Activated T-helper 2 cell treated with anti-CD3 and anti-CD28 coated beads, Interferon-gamma antibody, Interleukin-2, Interleukin-4, amounts not matched to agents 10 μg/mL and 5 μg/mL and 100 μg/mL, durations not matched to agents 14 hours and 24 hours and 36 hours (primary cell): ENCODE results near the gene DAP3. TPM values are rescaled to one million over a fixed set of nuclear protein-coding genes. Genes with fewer than 3 reads are reported as not detected.
"Not testable (repeated sequence)": the region's sequence is repeated elsewhere in the genome, so short reads cannot be mapped to it uniquely, and the experiment has no call there.

Source experiments
- DNase-seq: peaks from one replicate; pipeline ENCODE4 v3.0.0; 2021; ENCODE audit warnings: low spot score
- H3K27ac Mint-ChIP-seq: one replicate; pipeline ENCODE4 v1.8.0; 2021; ENCODE audit warnings: mixed read lengths
- H3K27me3 Mint-ChIP-seq: one replicate; pipeline ENCODE4 v1.8.0; 2021; ENCODE audit warnings: low read depth, mixed read lengths
- H3K36me3 Mint-ChIP-seq: one replicate; pipeline ENCODE4 v1.8.0; 2021; ENCODE audit warnings: low read depth, mixed read lengths
- H3K4me1 Mint-ChIP-seq: one replicate; pipeline ENCODE4 v1.8.0; 2021; ENCODE audit warnings: low read depth, mixed read lengths
- H3K4me3 Mint-ChIP-seq: one replicate; pipeline ENCODE4 v1.8.0; 2021; ENCODE audit warnings: low read depth, mild to moderate bottlenecking, moderate library complexity, mixed read lengths
- H3K9me3 Mint-ChIP-seq: one replicate; pipeline ENCODE4 v1.8.0; 2021; ENCODE audit warnings: mixed read lengths
- intact Hi-C: fragments of 100-400 bp; cut with micrococcal nuclease; formaldehyde crosslinking; loops from one replicate; pipeline ENCODE4 v1.15.1; 2023
- total RNA-seq: library from RNA; stranded (reverse); gene quantifications from 2 replicates; pipeline ENCODE4 v1.2.3, GENCODE V29; 2022

Gene DAP3
- 172 and 187 TPM in 2 replicates for total RNA-seq

GRCh38 chr1:155689081-155689607, at the start of gene DAP3:
Gene DAP3, plus strand, starts transcription at chr1:155689091. Its CDS starts 20,689 bp downstream, at chr1:155709780.
- H3K4me1 Mint-ChIP-seq: peaks cover 49% of the 10 kb centered on the region
- H3K27ac Mint-ChIP-seq: peak within 1 kb of the TSS; percentile 96
- not testable (repeated sequence) for DNase-seq, H3K27me3 Mint-ChIP-seq
- peaks cover 12% of the 10 kb centered on the region for H3K9me3 Mint-ChIP-seq
- H3K36me3 Mint-ChIP-seq: peaks cover 64% of the 10 kb centered on the region
- peak within 1 kb of the TSS; percentile 97 for H3K4me3 Mint-ChIP-seq
- intact Hi-C loops: loop anchor here (2.0 to 5.0 kb wide), 2 partner anchors 126 to 447 kb away; partner anchors contain the start of gene ASH1L

DNA sequence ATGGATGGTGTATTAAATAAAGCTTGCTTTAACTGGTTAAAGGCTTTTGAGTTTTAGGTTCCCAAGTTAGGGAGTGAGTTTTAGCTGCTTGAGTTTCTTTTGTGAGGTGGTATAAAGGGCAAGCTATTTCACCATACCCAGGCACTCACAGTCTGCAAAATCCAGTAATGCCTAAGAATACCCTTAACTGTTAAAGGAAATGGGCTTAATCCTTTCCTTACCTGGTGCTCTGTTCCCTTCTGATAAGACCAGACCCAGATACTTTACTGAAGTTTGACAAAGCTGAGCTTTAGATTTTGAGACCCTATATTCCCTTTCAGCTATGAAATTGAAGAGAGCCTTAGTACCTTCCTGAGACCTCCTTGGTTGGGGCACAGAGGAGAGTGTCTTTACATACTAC, 48.5 kb upstream of the DAP3 start:
- intact Hi-C loops: no loop called here
- peaks cover 22% of the 10 kb centered on the region for H3K9me3 Mint-ChIP-seq

DNA sequence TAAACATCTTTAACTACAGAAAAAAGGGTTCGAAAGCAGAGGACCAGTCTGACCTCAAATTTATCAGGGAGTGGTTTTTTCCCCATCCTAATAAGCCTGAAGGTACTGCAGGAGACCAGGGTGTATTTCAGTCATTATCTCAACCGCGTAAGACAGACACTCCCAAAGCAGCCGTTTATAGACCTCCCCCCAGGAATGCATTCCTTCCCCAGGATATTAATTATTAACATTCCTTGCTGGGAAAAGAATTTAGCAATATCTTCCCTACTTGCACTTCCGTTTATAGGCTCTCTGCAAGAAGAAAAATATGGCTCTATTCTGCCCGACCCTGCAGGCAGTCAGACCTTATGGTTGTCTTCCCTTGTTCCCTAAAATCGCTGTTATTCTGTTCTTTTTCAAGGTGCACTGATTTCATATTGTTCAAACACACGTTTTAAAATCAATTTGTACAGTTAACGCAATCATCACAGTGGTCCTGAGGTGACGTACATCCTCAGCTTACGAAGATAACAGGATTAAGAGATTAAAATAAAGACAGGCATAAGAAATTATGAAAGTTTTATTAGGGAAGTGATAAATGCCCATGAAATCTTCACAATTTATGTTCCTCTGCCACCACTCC, 46.2 kb upstream of the DAP3 start:
- H3K27ac Mint-ChIP-seq, H3K4me3 Mint-ChIP-seq, H3K27me3 Mint-ChIP-seq, H3K4me1 Mint-ChIP-seq, intact Hi-C loops, H3K36me3 Mint-ChIP-seq, DNase-seq: not testable (repeated sequence)
- peaks cover 22% of the 10 kb centered on the region for H3K9me3 Mint-ChIP-seq

More for the DNA sequence above, 48.5 kb upstream of the DAP3 start:
- Mint-ChIP-seq H3K4me3 (no peak overlapping the region), H3K36me3 (peaks cover 4% of the 10 kb centered on the region), H3K4me1 (peaks cover 15% of the 10 kb centered on the region), H3K27ac (no peak overlapping the region), H3K27me3 (no peaks in the 10 kb centered on the region)
- no peak for DNase-seq

DNA sequence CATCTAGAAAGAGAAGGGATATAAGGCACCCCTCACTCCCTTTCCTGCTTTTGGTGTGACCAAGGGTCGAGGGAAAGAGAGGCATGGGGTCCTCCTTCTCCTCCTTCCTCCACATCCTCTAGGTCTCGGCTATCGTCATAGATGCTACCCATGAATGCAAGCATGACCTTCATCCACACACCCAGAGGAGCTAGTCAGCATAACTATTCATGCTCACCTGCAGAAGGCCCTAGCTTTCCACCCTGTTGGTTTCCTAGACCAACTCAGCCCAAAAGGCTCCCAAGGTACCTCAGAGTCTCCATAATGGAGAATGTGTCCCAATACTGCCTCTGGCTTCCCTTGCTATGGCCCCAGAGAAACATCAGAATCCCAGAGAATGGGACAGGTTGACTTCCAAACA, 45.7 kb upstream of the DAP3 start:
- Mint-ChIP-seq H3K27me3 (no peaks in the 10 kb centered on the region), H3K27ac (no peak overlapping the region), H3K4me3 (no peak overlapping the region), H3K36me3 (peaks cover 4% of the 10 kb centered on the region), H3K4me1 (no peaks in the 10 kb centered on the region), H3K9me3 (peaks cover 22% of the 10 kb centered on the region)
- DNase-seq: no peak
- intact Hi-C loops: no loop called here

GRCh38 chr1:155645034-155645598, 43.8 kb upstream of the DAP3 start:
- no peak overlapping the region for H3K4me3 Mint-ChIP-seq
- H3K27ac Mint-ChIP-seq: no peak overlapping the region
- peaks cover 2% of the 10 kb centered on the region for H3K4me1 Mint-ChIP-seq

DNA sequence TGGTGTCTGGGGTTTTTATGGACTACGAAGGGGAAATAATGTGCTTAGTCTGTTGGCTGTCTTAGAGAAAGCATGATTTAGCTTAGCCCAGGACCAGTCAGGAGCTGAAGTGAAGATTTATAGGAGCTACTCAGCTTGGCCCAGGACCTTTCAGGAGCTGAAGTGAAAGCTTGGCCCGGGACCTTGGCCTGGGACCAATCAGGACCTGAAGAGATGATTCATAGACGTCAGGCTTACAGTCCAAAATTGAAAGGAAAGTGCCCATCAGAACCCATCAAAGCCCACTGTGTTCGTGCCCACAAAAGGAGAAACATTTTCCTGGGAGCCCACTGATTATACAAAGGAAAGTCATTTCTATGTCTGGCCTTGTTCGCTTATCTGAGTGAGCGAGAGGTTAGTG, 43.2 kb upstream of the DAP3 start:
- H3K27ac Mint-ChIP-seq: no peak overlapping the region
- H3K4me3 Mint-ChIP-seq: no peak overlapping the region
- no peak for DNase-seq
- H3K9me3 Mint-ChIP-seq: peaks cover 22% of the 10 kb centered on the region
- H3K27me3 Mint-ChIP-seq: no peaks in the 10 kb centered on the region
- peaks cover 2% of the 10 kb centered on the region for H3K4me1 Mint-ChIP-seq
- H3K36me3 Mint-ChIP-seq: peaks cover 4% of the 10 kb centered on the region
- intact Hi-C loops: no loop called here

More at GRCh38 chr1:155645034-155645598, 43.8 kb upstream of the DAP3 start:
- H3K36me3 Mint-ChIP-seq: peaks cover 4% of the 10 kb centered on the region
- H3K27me3 Mint-ChIP-seq: no peaks in the 10 kb centered on the region
- peaks cover 22% of the 10 kb centered on the region for H3K9me3 Mint-ChIP-seq
- intact Hi-C loops: no loop called here
- no peak for DNase-seq

GRCh38 chr1:155646307-155646706, 42.6 kb upstream of the DAP3 start:
- intact Hi-C loops: no loop called here
- H3K9me3 Mint-ChIP-seq: peaks cover 21% of the 10 kb centered on the region
- DNase-seq: no peak
- H3K27ac Mint-ChIP-seq: no peak overlapping the region
- H3K36me3 Mint-ChIP-seq: peaks cover 4% of the 10 kb centered on the region
- no peaks in the 10 kb centered on the region for H3K27me3 Mint-ChIP-seq
- H3K4me3 Mint-ChIP-seq: no peak overlapping the region
- H3K4me1 Mint-ChIP-seq: peaks cover 2% of the 10 kb centered on the region

GRCh38 chr1:155648207-155649147, 40.4 kb upstream of the DAP3 start:
- H3K4me1 Mint-ChIP-seq: peaks cover 2% of the 10 kb centered on the region
- H3K27ac Mint-ChIP-seq: no peak overlapping the region
- intact Hi-C loops: no loop called here
- H3K36me3 Mint-ChIP-seq: no peaks in the 10 kb centered on the region
- peaks cover 9% of the 10 kb centered on the region for H3K27me3 Mint-ChIP-seq
- no peaks in the 10 kb centered on the region for H3K9me3 Mint-ChIP-seq
- no peak for DNase-seq
- H3K4me3 Mint-ChIP-seq: no peak overlapping the region

- Mint-ChIP-seq H3K36me3 (no peaks in the 10 kb centered on the region), H3K4me1 (peaks cover 2% of the 10 kb centered on the region), H3K9me3 (no peaks in the 10 kb centered on the region), H3K4me3 (no peak overlapping the region), H3K27ac (no peak overlapping the region), H3K27me3 (peaks cover 11% of the 10 kb centered on the region)
- no peak for DNase-seq
- intact Hi-C loops: no loop called here
Measured at GRCh38 chr1:155649676-155650075, 39.2 kb upstream of the DAP3 start.

DNA sequence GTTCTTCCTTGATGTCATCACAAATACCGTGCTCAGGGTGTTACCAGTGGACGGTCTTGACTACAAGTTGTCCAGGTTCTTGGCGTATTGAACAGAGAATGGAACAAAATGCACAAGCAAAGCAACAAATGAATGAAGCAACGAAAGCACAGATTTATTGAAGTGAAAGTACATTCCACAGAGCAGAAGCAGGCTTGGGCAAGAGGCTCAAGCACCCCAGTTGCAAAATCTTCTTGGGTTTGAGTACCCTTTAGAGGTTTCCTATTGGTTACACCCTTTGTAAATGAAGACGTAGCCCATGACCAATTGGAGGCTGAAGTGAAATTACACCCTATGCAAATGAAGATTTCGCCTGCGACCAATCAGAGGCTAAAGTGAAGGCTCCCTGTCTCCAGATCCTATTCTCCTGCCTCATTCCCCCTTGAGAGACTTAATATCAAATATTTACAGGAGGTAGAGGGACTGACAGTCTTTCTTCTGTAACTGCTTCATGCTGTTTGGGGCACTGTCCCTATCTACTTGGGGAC, 38.6 kb upstream of the DAP3 start:
- H3K4me3 Mint-ChIP-seq: no peak overlapping the region
- no peak for DNase-seq
- no peaks in the 10 kb centered on the region for H3K9me3 Mint-ChIP-seq
- peaks cover 2% of the 10 kb centered on the region for H3K4me1 Mint-ChIP-seq
- intact Hi-C loops: no loop called here
- peaks cover 11% of the 10 kb centered on the region for H3K27me3 Mint-ChIP-seq
- H3K36me3 Mint-ChIP-seq: no peaks in the 10 kb centered on the region
- no peak overlapping the region for H3K27ac Mint-ChIP-seq

- no peak overlapping the region for H3K27ac Mint-ChIP-seq
- peaks cover 11% of the 10 kb centered on the region for H3K27me3 Mint-ChIP-seq
- no peaks in the 10 kb centered on the region for H3K9me3 Mint-ChIP-seq
- intact Hi-C loops: no loop called here
- no peak overlapping the region for H3K4me3 Mint-ChIP-seq
- peaks cover 2% of the 10 kb centered on the region for H3K4me1 Mint-ChIP-seq
- no peak for DNase-seq
- H3K36me3 Mint-ChIP-seq: no peaks in the 10 kb centered on the region
Measured at GRCh38 chr1:155651861-155652661, 36.8 kb upstream of the DAP3 start.

DNA sequence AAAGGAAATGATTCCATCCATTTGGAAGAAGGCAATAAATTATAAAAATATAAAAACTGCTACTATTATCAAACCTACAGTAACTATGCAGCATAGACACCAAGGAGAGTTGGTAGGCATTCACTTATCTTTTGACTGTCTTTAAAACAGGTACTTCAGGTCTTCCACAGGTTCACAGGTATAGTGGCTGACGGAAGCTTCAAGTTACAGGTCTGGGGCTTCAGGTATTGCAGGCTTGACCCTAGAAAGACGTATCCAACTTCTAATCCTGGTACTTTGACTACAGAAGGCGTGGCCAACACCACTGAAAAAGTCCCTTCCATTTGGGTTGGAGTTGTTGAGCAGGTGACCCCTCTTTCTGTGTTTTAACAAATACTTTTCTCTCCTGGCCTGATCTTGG, 35.9 kb upstream of the DAP3 start:
- intact Hi-C loops: no loop called here
- H3K36me3 Mint-ChIP-seq: peaks cover 3% of the 10 kb centered on the region
- H3K27me3 Mint-ChIP-seq: peaks cover 11% of the 10 kb centered on the region
- no peak overlapping the region for H3K4me3 Mint-ChIP-seq
- peaks cover 2% of the 10 kb centered on the region for H3K4me1 Mint-ChIP-seq
- no peak for DNase-seq
- H3K9me3 Mint-ChIP-seq: no peaks in the 10 kb centered on the region
- H3K27ac Mint-ChIP-seq: no peak overlapping the region
